ENCODE data around the gene PIGL. TPM values are rescaled to one million over a fixed set of nuclear protein-coding genes. Genes with fewer than 3 reads are reported as not detected.

The PIGL gene
- total RNA-seq, result 15.8 and 20.4 TPM in 2 replicates

GRCh38 chr17:16217002-16217635 is at the start of gene PIGL:
TSS of gene PIGL (plus strand) at chr17:16217210. CDS start at chr17:16217227, 17 bp downstream.

GRCh38 chr17:16215273-16215964 is 1.6 kb upstream of the PIGL start, which contains the start of gene NCOR1:
TSS of gene NCOR1 (minus strand) at chr17:16215534. CDS start at chr17:16194569, 20,965 bp downstream.

GRCh38 chr17:16353317-16354174 is 136.5 kb downstream of the PIGL start, which contains the start of gene CENPV:
TSS of gene CENPV (minus strand) at chr17:16353469. CDS start at chr17:16353436, 33 bp downstream.

Small RNA genes lying within 50 kb of the gene (small RNA-seq; reads per million reads assigned to genes)
- not detected for gene MIR1288

Other genes with a start within 250 kb of the PIGL start
- gene ZSWIM7, start 217.5 kb upstream of the PIGL start, total RNA-seq, result 8.5 and 15.7 TPM in 2 replicates
- gene TTC19, start 217.4 kb upstream of the PIGL start, total RNA-seq, result 29.4 and 40.0 TPM in 2 replicates
- 55.4 and 174 TPM in 2 replicates for gene NCOR1, start 1.7 kb upstream of the PIGL start, total RNA-seq
- 1.2 and 1.8 TPM in 2 replicates for gene CENPV, start 136.3 kb downstream of the PIGL start, total RNA-seq
- 949 and 1,225 TPM in 2 replicates for gene UBB, start 163.9 kb downstream of the PIGL start, total RNA-seq
- gene TRPV2, start 198.4 kb downstream of the PIGL start, total RNA-seq, result 0.79 and 0.87 TPM in 2 replicates